GDM1 (cell line): Measurements from ENCODE around the gene TMEM41B.
A peak's percentile ranks its signal among the peaks of the same experiment; 100 is the strongest.
"Not testable (repeated sequence)": the region's sequence is repeated elsewhere in the genome, so short reads cannot be mapped to it uniquely, and the experiment has no call there.

Experiments used
- DNase-seq: peaks from one replicate; lab custom pipeline; 2025; lab: John Stamatoyannopoulos, UW

Gene TMEM41B

GRCh38 chr11:9314291-9315077 lies at the start of gene TMEM41B:
TSS of gene TMEM41B (minus strand) at chr11:9314593. CDS start at chr11:9314441, 152 bp downstream.
- peak; percentile 98 for DNase-seq

- DNase-seq: no peak
These were observed 48.0 kb upstream of the TMEM41B start for GRCh38 chr11:9362393-9362863.

- not testable (repeated sequence) for DNase-seq
These were observed 46.6 kb upstream of the TMEM41B start for GRCh38 chr11:9360862-9361622.

DNA sequence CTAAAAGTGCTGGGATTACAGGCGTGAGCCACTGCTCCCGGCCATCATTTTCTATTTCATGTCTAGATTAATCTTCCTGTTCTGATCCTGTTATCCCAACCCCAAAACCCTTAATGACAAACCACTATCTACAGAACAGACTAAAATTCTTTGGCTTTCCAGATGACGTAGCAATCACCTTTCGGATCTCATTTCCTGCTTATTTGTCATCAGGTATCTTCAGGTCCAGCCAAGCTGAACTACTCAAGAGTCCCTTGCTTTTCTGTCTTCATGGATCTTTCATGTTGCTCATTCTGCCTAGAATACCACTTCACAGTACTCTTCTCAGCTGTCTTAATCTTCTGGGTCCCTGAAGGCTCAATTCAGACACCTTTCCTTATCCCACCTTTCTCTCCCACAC lies 42.6 kb upstream of the TMEM41B start:
- no peak for DNase-seq

GRCh38 chr11:9351321-9351881 lies 37.0 kb upstream of the TMEM41B start:
- DNase-seq: no peak

- DNase-seq: not testable (repeated sequence)
These were observed 33.4 kb upstream of the TMEM41B start for GRCh38 chr11:9347779-9348178.

- peak; percentile 38 for DNase-seq
These were observed 32.7 kb upstream of the TMEM41B start for GRCh38 chr11:9347100-9347499.

GRCh38 chr11:9344061-9344680 lies 29.8 kb upstream of the TMEM41B start:
- DNase-seq: no peak

DNA sequence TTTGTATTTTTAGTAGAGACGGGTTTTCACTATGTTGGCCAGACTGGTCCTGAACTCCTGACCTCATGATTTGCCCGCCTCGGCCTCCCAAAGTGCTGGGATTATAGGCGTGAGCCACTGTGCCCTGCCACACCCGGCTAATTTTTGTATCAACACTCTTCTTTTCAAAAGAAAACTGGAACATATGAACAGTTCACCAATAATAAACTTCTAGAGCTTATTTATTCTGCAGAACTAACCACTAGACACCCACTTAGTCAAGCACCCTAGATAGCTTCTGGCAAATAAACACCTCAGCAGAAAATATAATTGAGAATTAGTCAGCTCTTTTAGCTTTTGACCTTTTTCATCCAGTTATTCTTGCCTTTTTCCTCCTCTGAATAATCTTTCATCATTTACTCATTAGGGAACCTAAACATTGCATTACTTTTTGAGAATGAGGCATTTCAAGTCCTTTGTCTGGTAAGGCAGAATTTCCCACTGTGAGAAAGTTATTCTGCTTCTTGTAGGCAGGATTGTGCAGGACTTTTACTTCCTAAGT lies 27.3 kb upstream of the TMEM41B start:
- no peak for DNase-seq

DNA sequence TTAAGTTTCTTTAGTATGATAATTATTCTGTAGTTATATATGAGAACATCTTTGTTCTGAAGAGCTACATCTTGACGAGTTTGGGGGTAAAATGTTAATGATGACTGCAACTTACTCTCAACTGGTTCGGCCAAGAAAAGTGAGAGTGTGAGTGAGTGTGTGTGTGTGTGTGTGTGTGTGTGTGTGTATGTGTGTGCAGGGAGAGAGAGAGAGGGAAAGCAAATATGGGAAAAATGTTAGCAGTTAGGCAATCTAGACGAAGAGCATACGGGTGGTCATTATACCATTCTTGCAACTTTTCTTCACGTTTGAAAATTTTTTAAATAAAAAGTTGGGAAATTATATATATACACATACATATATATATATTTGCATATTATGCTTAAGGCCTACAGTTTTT lies 18.3 kb upstream of the TMEM41B start:
- no peak for DNase-seq

- no peak for DNase-seq
These were observed 16.3 kb upstream of the TMEM41B start for GRCh38 chr11:9330387-9331384.

GRCh38 chr11:9320047-9320446 lies 5.7 kb upstream of the TMEM41B start:
- DNase-seq: no peak

GRCh38 chr11:9319377-9320001 lies 5.1 kb upstream of the TMEM41B start:
- DNase-seq: not testable (repeated sequence)

GRCh38 chr11:9318442-9319376 lies 4.3 kb upstream of the TMEM41B start:
- not testable (repeated sequence) for DNase-seq

DNA sequence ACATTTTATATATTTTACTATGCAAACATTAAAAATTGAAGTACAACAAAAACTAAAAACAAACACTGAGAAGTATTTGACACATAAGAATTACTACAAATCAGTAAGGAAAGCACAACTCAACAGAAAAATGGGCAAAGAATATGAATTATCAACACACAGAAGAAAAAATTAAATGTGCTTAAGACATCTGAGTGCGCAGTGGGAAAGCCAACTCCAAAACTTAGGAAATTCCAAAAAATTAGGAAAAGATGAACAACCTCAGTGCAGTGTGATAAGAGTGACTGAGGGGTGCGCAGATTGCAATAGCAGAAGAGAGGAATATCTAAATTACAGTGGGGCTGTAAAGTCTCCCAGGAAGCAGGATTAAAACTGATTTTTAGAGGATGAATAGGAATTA lies 1.9 kb upstream of the TMEM41B start:
- no peak for DNase-seq

DNA sequence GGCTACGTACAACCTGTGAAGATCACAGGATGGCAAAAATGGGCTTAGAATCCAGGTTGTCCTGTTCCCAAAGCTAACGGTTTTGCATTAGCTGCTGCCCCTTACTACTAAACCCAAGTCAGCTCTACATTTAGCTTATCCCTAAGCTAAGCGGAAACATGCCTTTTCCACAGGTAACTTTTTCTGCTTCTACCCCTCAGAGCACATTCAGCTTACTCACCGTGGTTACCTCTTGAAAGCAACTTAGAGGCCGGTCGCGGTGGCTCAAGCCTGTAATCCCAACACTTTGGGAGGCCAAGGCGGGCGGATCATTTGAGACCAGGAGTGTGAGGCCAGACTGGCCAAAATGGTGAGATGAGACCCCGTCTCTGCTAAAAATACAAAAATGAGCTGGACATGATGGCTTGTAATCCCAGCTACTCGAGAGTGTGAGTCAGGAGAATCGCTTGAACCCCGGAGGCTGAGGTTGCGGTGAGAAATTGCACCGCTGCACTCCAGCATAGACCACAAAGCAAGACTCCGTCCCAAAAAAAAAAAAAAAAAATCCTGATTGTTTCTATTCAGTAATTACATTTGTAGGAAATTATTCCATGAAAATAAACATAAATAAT lies 790 bp upstream of the TMEM41B start:
- DNase-seq: no peak

DNA sequence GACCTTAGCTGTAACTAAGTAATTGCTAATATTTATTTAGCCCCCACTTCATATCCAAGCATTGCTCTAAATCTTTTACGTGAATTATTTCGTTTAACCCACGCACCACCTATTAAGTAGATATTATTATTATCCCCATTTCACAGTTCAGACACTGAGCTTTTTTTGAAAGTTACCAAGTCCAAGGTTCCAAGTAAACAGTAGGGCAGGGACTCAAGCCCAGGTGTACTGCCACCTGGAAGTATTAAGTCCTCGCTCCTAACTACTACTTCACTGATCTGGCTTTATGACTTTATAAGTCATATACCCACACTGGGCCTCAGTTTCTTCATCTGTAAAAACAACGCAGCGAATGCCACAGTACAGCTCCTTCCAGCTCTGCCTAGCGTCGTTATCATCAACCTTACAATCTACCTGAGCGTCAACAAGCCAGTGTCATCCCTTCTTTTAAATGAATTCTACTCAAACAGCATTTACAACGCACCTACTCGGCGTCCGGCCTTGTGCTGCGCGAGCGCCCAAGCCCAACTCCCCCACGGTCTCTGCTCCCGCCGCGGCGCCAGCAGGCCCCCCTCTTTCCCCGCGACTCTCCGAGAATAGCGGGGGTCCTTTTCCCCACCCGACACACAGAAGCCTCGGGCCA lies 624 bp downstream of the TMEM41B start:
- DNase-seq: no peak

DNA sequence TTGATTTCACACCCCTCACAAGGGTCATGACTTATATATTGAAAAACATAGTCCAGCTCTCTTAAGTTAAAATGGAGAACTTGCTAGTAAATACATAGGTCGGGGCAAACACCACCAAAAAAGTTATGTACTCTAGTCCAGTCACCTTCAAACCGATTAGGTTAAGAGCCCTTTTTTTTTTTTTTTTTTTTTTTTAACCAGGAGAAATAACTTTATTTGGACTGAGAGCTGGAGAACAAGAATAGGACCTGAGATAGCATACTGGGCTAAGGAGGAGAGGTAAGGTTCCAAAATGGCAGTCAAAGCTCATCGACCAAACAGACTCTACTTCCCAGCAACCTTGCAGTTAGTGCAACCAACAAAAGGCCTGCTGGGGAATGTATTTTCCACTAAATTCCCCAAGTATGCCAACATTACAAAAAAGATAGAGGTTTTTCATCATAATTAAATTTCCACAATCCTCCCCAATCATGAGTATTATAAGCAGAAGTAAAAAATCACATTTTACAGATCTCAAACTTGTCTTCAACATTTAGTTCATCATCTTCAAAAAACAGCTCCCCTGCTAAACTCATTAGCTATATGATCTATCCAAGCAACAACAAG lies 3.8 kb downstream of the TMEM41B start:
- DNase-seq: no peak
